GM12878 (cell line): ENCODE results near the gene SSNA1. TPM values are rescaled to one million over a fixed set of nuclear protein-coding genes. Genes with fewer than 3 reads are reported as not detected.
A peak's percentile ranks its signal among the peaks of the same experiment; 100 is the strongest.

Experiments used
- BCL11A ChIP-seq: IDR thresholded peaks from 2 replicates; pipeline ENCODE4 v1.6.1; 2011; ENCODE audit warnings: low read depth, low read length
- ESRRA ChIP-seq: IDR thresholded peaks from 2 replicates; pipeline ENCODE4 v1.6.1; 2012; ENCODE audit warnings: mild to moderate bottlenecking, low read length, improper control_type of control experiment
- ETV6 ChIP-seq, 2 experiments: fragments of 450-650 bp in 1 of 2; IDR thresholded peaks in 1 of 2; conservative IDR thresholded peaks in 1 of 2; 2 replicates each; pipeline ENCODE4 v1.6.1; 2014; ENCODE audit warnings: antibody characterized with exemption in 1 of 2, borderline replicate concordance in 1 of 2, low read depth in 1 of 2, mild to moderate bottlenecking in 1 of 2, moderate library complexity in 1 of 2
- KLF5 ChIP-seq: fragments of 450-650 bp; IDR thresholded peaks from 2 replicates; pipeline ENCODE4 v1.6.1; 2014; ENCODE audit warnings: mild to moderate bottlenecking; ENCODE audit not compliant: partially characterized antibody
- LARP7 ChIP-seq: fragments of 450-650 bp; IDR thresholded peaks from 2 replicates; pipeline ENCODE4 v1.6.1; 2017; ENCODE audit warnings: mild to moderate bottlenecking
- MEF2A ChIP-seq: IDR thresholded peaks from 2 replicates; pipeline ENCODE4 v1.6.1; 2011; ENCODE audit warnings: low read depth, mild to moderate bottlenecking, low read length, moderate library complexity; ENCODE audit not compliant: insufficient read depth
- NKRF ChIP-seq: fragments of 450-650 bp; conservative IDR thresholded peaks from 2 replicates; pipeline ENCODE4 v1.6.1; 2017; ENCODE audit warnings: mild to moderate bottlenecking, moderate library complexity
- PBX3 ChIP-seq: IDR thresholded peaks from 2 replicates; pipeline ENCODE4 v1.6.1; 2011; ENCODE audit warnings: mild to moderate bottlenecking, low read depth, low read length, moderate library complexity; ENCODE audit not compliant: insufficient replicate concordance
- POLR2AphosphoS2 ChIP-seq: IDR thresholded peaks from 2 replicates; pipeline ENCODE4 v1.6.1; 2011; ENCODE audit warnings: low read depth, mild to moderate bottlenecking, low read length, improper control_type of control experiment, moderate library complexity
- WRNIP1 ChIP-seq: IDR thresholded peaks from 2 replicates; pipeline ENCODE4 v1.6.1; 2011; ENCODE audit warnings: low read depth, low read length, improper control_type of control experiment, borderline replicate concordance
- YBX1 ChIP-seq: fragments of 450-650 bp; IDR thresholded peaks from 2 replicates; pipeline ENCODE4 v1.6.1; 2016; ENCODE audit warnings: antibody characterized with exemption
- ZNF592 ChIP-seq: fragments of 450-650 bp; IDR thresholded peaks from 2 replicates; pipeline ENCODE4 v1.6.1; 2017; ENCODE audit warnings: mild to moderate bottlenecking, moderate library complexity
- polyA plus RNA-seq, 11 experiments: library from polyadenylated mRNA; depleted of rRNA in 4 of 11; unstranded in 6 of 11; stranded (reverse) in 5 of 11; fragments of >200 nt; fragmentation: Nextera tagmentation in 4 of 11; fragmentation: Illumina TruSeq in 1 of 11; extraction: Ambion mirVana in 4 of 11; extraction: Trizol in 1 of 11; gene quantifications; 1 replicate in 1 of 11; 2 replicates in 10 of 11; pipeline versions ENCODE4 v1.2.1 to v1.2.3, GENCODE V29; 2011 to 2016; ENCODE audit warnings: inconsistent platforms in 2 of 11, missing spikeins in 2 of 11, low read depth in 1 of 11
- total RNA-seq, 4 experiments: library from RNA; depleted of rRNA in 3 of 4; stranded (reverse); fragments of >200 nt in 3 of 4; fragmentation: Illumina TruSeq in 1 of 4; extraction: Trizol in 1 of 4; gene quantifications; 2 replicates each; pipeline versions ENCODE4 v1.2.1 to v1.2.3, GENCODE V29; 2013 to 2021
- TF ChIP-seq, protein P1 (sequence below): fragments of 450-650 bp; formaldehyde crosslinking; IDR thresholded peaks from 2 replicates; pipeline ENCODE4 v1.4.0; 2020; ENCODE audit warnings: mild to moderate bottlenecking, moderate library complexity
- TF ChIP-seq, protein P2 (sequence below): IDR thresholded peaks from 2 replicates; pipeline ENCODE4 v1.6.1; 2012; ENCODE audit warnings: low read length, inconsistent platforms

Gene SSNA1
- total and polyA plus RNA-seq, 10 of the 15 experiments (the other 5 are each of a cell fraction or from before 2014, with no cell fraction given): 0.63 to 139 (median 78.0) TPM

- TF ChIP-seq ZNF592 (no peak), PBX3 (peak; percentile 83), LARP7 (0 out of 2 replicates have a peak, but pooled peaks have one; percentile 62), ETV6 (conservative IDR thresholded peaks at IDR 0.05 in 1 of 2, IDR thresholded peaks at IDR 0.05 in 1 of 2; ENCODE audit: borderline replicate concordance in 1 of 2, low read depth in 1 of 2) (no peak), YBX1 (no peak), WRNIP1 (no peak), NKRF (peak; percentile 74), ESRRA (0 out of 2 replicates have a peak, but pooled peaks have one; percentile 62), POLR2AphosphoS2 (no peak), MEF2A (no peak), KLF5 (peak; percentile 28), BCL11A (no peak)
- TF ChIP-seq, protein P1, sequence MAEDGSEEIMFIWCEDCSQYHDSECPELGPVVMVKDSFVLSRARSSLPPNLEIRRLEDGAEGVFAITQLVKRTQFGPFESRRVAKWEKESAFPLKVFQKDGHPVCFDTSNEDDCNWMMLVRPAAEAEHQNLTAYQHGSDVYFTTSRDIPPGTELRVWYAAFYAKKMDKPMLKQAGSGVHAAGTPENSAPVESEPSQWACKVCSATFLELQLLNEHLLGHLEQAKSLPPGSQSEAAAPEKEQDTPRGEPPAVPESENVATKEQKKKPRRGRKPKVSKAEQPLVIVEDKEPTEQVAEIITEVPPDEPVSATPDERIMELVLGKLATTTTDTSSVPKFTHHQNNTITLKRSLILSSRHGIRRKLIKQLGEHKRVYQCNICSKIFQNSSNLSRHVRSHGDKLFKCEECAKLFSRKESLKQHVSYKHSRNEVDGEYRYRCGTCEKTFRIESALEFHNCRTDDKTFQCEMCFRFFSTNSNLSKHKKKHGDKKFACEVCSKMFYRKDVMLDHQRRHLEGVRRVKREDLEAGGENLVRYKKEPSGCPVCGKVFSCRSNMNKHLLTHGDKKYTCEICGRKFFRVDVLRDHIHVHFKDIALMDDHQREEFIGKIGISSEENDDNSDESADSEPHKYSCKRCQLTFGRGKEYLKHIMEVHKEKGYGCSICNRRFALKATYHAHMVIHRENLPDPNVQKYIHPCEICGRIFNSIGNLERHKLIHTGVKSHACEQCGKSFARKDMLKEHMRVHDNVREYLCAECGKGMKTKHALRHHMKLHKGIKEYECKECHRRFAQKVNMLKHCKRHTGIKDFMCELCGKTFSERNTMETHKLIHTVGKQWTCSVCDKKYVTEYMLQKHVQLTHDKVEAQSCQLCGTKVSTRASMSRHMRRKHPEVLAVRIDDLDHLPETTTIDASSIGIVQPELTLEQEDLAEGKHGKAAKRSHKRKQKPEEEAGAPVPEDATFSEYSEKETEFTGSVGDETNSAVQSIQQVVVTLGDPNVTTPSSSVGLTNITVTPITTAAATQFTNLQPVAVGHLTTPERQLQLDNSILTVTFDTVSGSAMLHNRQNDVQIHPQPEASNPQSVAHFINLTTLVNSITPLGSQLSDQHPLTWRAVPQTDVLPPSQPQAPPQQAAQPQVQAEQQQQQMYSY (CRISPR knock-in tag): no peak
- TF ChIP-seq, protein P2, sequence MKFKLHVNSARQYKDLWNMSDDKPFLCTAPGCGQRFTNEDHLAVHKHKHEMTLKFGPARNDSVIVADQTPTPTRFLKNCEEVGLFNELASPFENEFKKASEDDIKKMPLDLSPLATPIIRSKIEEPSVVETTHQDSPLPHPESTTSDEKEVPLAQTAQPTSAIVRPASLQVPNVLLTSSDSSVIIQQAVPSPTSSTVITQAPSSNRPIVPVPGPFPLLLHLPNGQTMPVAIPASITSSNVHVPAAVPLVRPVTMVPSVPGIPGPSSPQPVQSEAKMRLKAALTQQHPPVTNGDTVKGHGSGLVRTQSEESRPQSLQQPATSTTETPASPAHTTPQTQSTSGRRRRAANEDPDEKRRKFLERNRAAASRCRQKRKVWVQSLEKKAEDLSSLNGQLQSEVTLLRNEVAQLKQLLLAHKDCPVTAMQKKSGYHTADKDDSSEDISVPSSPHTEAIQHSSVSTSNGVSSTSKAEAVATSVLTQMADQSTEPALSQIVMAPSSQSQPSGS: no peak
Observed at GRCh38 chr9:137223078-137223970, 34.8 kb downstream of the SSNA1 start (continued).
